PC-3 (cell line): ENCODE results near the gene LEKR1. TPM values are rescaled to one million over a fixed set of nuclear protein-coding genes. Genes with fewer than 3 reads are reported as not detected.

ENCODE experiments used
- ATAC-seq: fragments of 200-7000 bp; cut with Tn5 transposase; 2 replicates; pipeline ENCODE4 v1.9.1; 2020; ENCODE audit warnings: mild to moderate bottlenecking, moderate library complexity
- BruUV-seq: library from RNA; stranded (reverse); fragments of 400-500 nt; replicated peaks from 2 replicates; lab custom pipeline; 2021; lab: Mats Ljungman, UMichigan
- CTCF ChIA-PET: fragments of 300-600 bp; sonication (Branson Sonifier 250); formaldehyde crosslinking; loops from one replicate; lab custom pipeline; 2022; ENCODE audit warnings: antibody characterized with exemption; lab: Charles Lee
- POLR2A ChIA-PET: fragments of 300-600 bp; sonication (Branson Sonifier 250); formaldehyde crosslinking; loops from one replicate; lab custom pipeline; 2022; ENCODE audit warnings: antibody characterized with exemption; ENCODE audit not compliant: unreplicated experiment; lab: Charles Lee
- DNase-seq: peaks from one replicate; pipeline ENCODE4 v3.0.0-alpha.2; 2015
- H2AFZ ChIP-seq: fragments of 300-600 bp; sonication (generic); 2 replicates; pipeline ENCODE4 v1.6.0; 2016; ENCODE audit warnings: antibody characterized with exemption, low read length
- H3F3A ChIP-seq: fragments of 300-600 bp; sonication (generic); one replicate; pipeline ENCODE4 v1.6.0; 2017; ENCODE audit warnings: antibody characterized with exemption, low read length, control low read depth, mild to moderate bottlenecking; ENCODE audit not compliant: unreplicated experiment
- H3K27ac ChIP-seq: fragments of 300-600 bp; sonication (generic); 2 replicates; pipeline ENCODE4 v1.5.1; 2016; ENCODE audit warnings: mild to moderate bottlenecking, low read length
- H3K27me3 ChIP-seq: fragments of 300-600 bp; sonication (generic); 2 replicates; pipeline ENCODE4 v1.6.1; 2016; ENCODE audit warnings: low read length, mixed read lengths
- H3K36me3 ChIP-seq: fragments of 300-600 bp; sonication (generic); 2 replicates; pipeline ENCODE4 v1.6.1; 2016; ENCODE audit warnings: low read depth, mixed run types, low read length, mixed read lengths
- H3K4me1 ChIP-seq: fragments of 300-600 bp; sonication (generic); 2 replicates; pipeline ENCODE4 v1.5.1; 2016; ENCODE audit warnings: low read length; ENCODE audit not compliant: insufficient read depth
- H3K4me2 ChIP-seq: fragments of 300-600 bp; sonication (generic); 2 replicates; pipeline ENCODE4 v1.6.0; 2016; ENCODE audit warnings: low read length
- H3K4me3 ChIP-seq: fragments of 300-600 bp; sonication (generic); 2 replicates; pipeline ENCODE4 v1.5.1; 2016; ENCODE audit warnings: mild to moderate bottlenecking, low read length, mixed read lengths
- H3K79me2 ChIP-seq: fragments of 300-600 bp; sonication (generic); 2 replicates; pipeline ENCODE4 v1.6.1; 2017; ENCODE audit warnings: low read length, mixed read lengths
- H3K9ac ChIP-seq: fragments of 300-600 bp; sonication (generic); 2 replicates; pipeline ENCODE4 v1.6.0; 2016; ENCODE audit warnings: mild to moderate bottlenecking, low read length
- H3K9me2 ChIP-seq: fragments of 300-600 bp; sonication (generic); replicated peaks from 2 replicates; pipeline ENCODE4 v1.6.1; 2016; ENCODE audit warnings: mixed run types, low read length, mixed read lengths
- H3K9me3 ChIP-seq: fragments of 300-600 bp; sonication (generic); 2 replicates; pipeline ENCODE4 v1.6.1; 2016; ENCODE audit warnings: low read length, mixed read lengths
- H4K20me1 ChIP-seq: fragments of 300-600 bp; sonication (generic); 2 replicates; pipeline ENCODE4 v1.6.1; 2016; ENCODE audit warnings: low read length, mixed read lengths
- CTCF ChIP-seq: fragments of 300-600 bp; sonication (generic); conservative IDR thresholded peaks from 2 replicates; pipeline ENCODE4 v1.5.1; 2017; ENCODE audit warnings: antibody characterized with exemption, low read depth, mild to moderate bottlenecking, low read length
- EZH2 ChIP-seq: fragments of 300-600 bp; sonication (generic); IDR thresholded peaks from one replicate; pipeline ENCODE4 v1.6.1; 2017; ENCODE audit warnings: antibody characterized with exemption, mild to moderate bottlenecking, low read length; ENCODE audit not compliant: unreplicated experiment
- EZH2phosphoT487 ChIP-seq: fragments of 300-600 bp; sonication (generic); IDR thresholded peaks from 2 replicates; pipeline ENCODE4 v1.6.1; 2018; ENCODE audit warnings: mild to moderate bottlenecking, antibody characterized with exemption, low read length, borderline replicate concordance
- intact Hi-C: fragments of 100-400 bp; cut with micrococcal nuclease; formaldehyde crosslinking; loops from 2 replicates; pipeline ENCODE4 v1.9.0; 2023
- total RNA-seq: library from RNA; depleted of rRNA; stranded (reverse); fragments of >200 nt; gene quantifications from 2 replicates; pipeline ENCODE4 v1.2.3, GENCODE V29; 2014

LEKR1 gene
- total RNA-seq, 1 experiment from 2014 or later, result 0.15 TPM

- Histone ChIP-seq H3F3A (no peaks in the 10 kb centered on the region), H3K27me3 (no peaks in the 10 kb centered on the region), H3K79me2 (no peaks in the 10 kb centered on the region), H3K9ac (no peak overlapping the region), H3K36me3 (no peaks in the 10 kb centered on the region), H4K20me1 (no peaks in the 10 kb centered on the region), H3K4me2 (no peak overlapping the region), H3K4me3 (no peak overlapping the region), H3K27ac (no peak overlapping the region), H2AFZ (no peak overlapping the region), H3K9me2 (no peaks in the 10 kb centered on the region), H3K4me1 (no peaks in the 10 kb centered on the region), H3K9me3 (no peaks in the 10 kb centered on the region)
- ATAC-seq (no peak), DNase-seq (no peak)
- TF ChIP-seq EZH2phosphoT487, result no peak
- POLR2A ChIA-PET, result no interaction called here
- intact Hi-C loops, result no loop called here
- CTCF ChIA-PET, result no interaction called here
- BruUV-seq, result no TSS peak
Observed at GRCh38 chr3:156997351-156997750, 171.2 kb downstream of the LEKR1 start.

- no peak overlapping the region for H3K9ac ChIP-seq
- H2AFZ ChIP-seq, result no peak overlapping the region
- H4K20me1 ChIP-seq, result no peaks in the 10 kb centered on the region
- H3K27ac ChIP-seq, result no peak overlapping the region
- no peaks in the 10 kb centered on the region for H3K79me2 ChIP-seq
- H3K36me3 ChIP-seq, result no peaks in the 10 kb centered on the region
- CTCF ChIA-PET, result no interaction called here
- POLR2A ChIA-PET, result no interaction called here
- ATAC-seq (no peak), DNase-seq (no peak)
- no peaks in the 10 kb centered on the region for H3K4me1 ChIP-seq
- H3K4me2 ChIP-seq, result no peak overlapping the region
- TF ChIP-seq EZH2phosphoT487 (no peak), CTCF (no peak), EZH2 (no peak)
- H3K27me3 ChIP-seq, result no peaks in the 10 kb centered on the region
- no peaks in the 10 kb centered on the region for H3K9me2 ChIP-seq
- H3K9me3 ChIP-seq, result no peaks in the 10 kb centered on the region
- no peaks in the 10 kb centered on the region for H3F3A ChIP-seq
- intact Hi-C loops, result no loop called here
- H3K4me3 ChIP-seq, result no peak overlapping the region
- no TSS peak for BruUV-seq
Observed at GRCh38 chr3:157001221-157001957, 175.2 kb downstream of the LEKR1 start.

GRCh38 chr3:157021679-157022078 lies 195.5 kb downstream of the LEKR1 start:
- no peak for ATAC-seq
- no peak for DNase-seq
- no peak overlapping the region for H2AFZ ChIP-seq
- H3K79me2 ChIP-seq, result no peaks in the 10 kb centered on the region
- no peaks in the 10 kb centered on the region for H3K4me1 ChIP-seq
- H3K27ac ChIP-seq, result no peak overlapping the region
- POLR2A ChIA-PET, result no interaction called here
- no peaks in the 10 kb centered on the region for H3K9me2 ChIP-seq
- no peaks in the 10 kb centered on the region for H3F3A ChIP-seq
- H3K9ac ChIP-seq, result no peak overlapping the region
- BruUV-seq, result no TSS peak
- no peaks in the 10 kb centered on the region for H3K27me3 ChIP-seq
- H3K9me3 ChIP-seq, result no peaks in the 10 kb centered on the region
- CTCF ChIA-PET, result no interaction called here
- intact Hi-C loops, result no loop called here
- H3K4me3 ChIP-seq, result no peak overlapping the region
- TF ChIP-seq EZH2phosphoT487 (no peak), CTCF (no peak), EZH2 (no peak)
- no peaks in the 10 kb centered on the region for H4K20me1 ChIP-seq
- no peaks in the 10 kb centered on the region for H3K36me3 ChIP-seq
- no peak overlapping the region for H3K4me2 ChIP-seq
